ENCODE results near the gene FGFR2. TPM values are rescaled to one million over a fixed set of nuclear protein-coding genes. Genes with fewer than 3 reads are reported as not detected.

The FGFR2 gene
- total and polyA plus RNA-seq, 2 of the 4 experiments (the other 2 are of a cell fraction), result not detected

- H2BK20ac ChIP-seq (ENCODE audit: low read depth, low read length), result no peak overlapping the region
- no peaks in the 10 kb centered on the region for H3K4me1 ChIP-seq (ENCODE audit: control insufficient read depth, insufficient read depth, low read length)
- no peak overlapping the region for H2BK15ac ChIP-seq (ENCODE audit: low read depth, low read length)
- H3K9me1 ChIP-seq (ENCODE audit: insufficient read depth, low read length), result no peaks in the 10 kb centered on the region
- intact Hi-C loops (cut with micrococcal nuclease), result no loop called here
- H4K20me1 ChIP-seq (ENCODE audit: insufficient read depth, low read length), result no peaks in the 10 kb centered on the region
- H3K9me3 ChIP-seq (ENCODE audit: control insufficient read depth, insufficient read depth, low read length), result peaks cover 40% of the 10 kb centered on the region
- H3K18ac ChIP-seq (ENCODE audit: low read depth, low read length), result no peak overlapping the region
- H3K4me3 ChIP-seq (ENCODE audit: insufficient read depth, low read depth, low read length), result no peak overlapping the region
- no peaks in the 10 kb centered on the region for H3K79me1 ChIP-seq (ENCODE audit: low read depth in 1 of 2, low read length in 2 of 2)
- H2AK5ac ChIP-seq (ENCODE audit: low read depth, low read length), result no peak overlapping the region
- no peak overlapping the region for H3K27ac ChIP-seq (ENCODE audit: insufficient read depth, low read length)
- no peak overlapping the region for H3K14ac ChIP-seq (replicated peaks; ENCODE audit: low read depth, low read length)
- dilution Hi-C loops (cut with HindIII; ENCODE audit: low sequenced_read_pairs, unreplicated experiment), result no loop called here
- no peak for ATAC-seq (ENCODE audit: low read depth)
- ChIA-PET POLR2A (ENCODE audit: unreplicated experiment) (no interaction called here), CTCF (no interaction called here)
- H4K8ac ChIP-seq (ENCODE audit: low read depth in 2 of 2, low read length in 2 of 2), result no peak overlapping the region
- H4K91ac ChIP-seq (ENCODE audit: insufficient read depth, low read depth, low read length), result no peak overlapping the region
- no peak overlapping the region for H3K4me2 ChIP-seq (ENCODE audit: low read depth, low read length)
- in situ Hi-C loops (cut with MboI; ENCODE audit: low sequenced_read_pairs), result no loop called here
- no peaks in the 10 kb centered on the region for H3K36me3 ChIP-seq (ENCODE audit: control insufficient read depth, insufficient read depth, low read length)
- H2AFZ ChIP-seq (replicated peaks; ENCODE audit: low read length, poor library complexity), result no peak overlapping the region
- no peaks in the 10 kb centered on the region for H3K27me3 ChIP-seq (ENCODE audit: control insufficient read depth, insufficient read depth, low read length)
- H3K4ac ChIP-seq (ENCODE audit: low read depth, low read length), result no peak overlapping the region
- no peak overlapping the region for H4K5ac ChIP-seq (ENCODE audit: low read depth, low read length)
- H2BK120ac ChIP-seq (ENCODE audit: low read depth, low read length), result no peak overlapping the region
- DNase-seq, result no peak
- BruUV-seq (replicated peaks), result no TSS peak
- TF ChIP-seq NFE2L2 (IDR thresholded peaks at IDR 0.05; ENCODE audit: low read depth, low read length) (no peak), RCOR1 (IDR thresholded peaks at IDR 0.05; ENCODE audit: insufficient replicate concordance, low read length) (no peak)
- TF ChIP-seq, protein P1, sequence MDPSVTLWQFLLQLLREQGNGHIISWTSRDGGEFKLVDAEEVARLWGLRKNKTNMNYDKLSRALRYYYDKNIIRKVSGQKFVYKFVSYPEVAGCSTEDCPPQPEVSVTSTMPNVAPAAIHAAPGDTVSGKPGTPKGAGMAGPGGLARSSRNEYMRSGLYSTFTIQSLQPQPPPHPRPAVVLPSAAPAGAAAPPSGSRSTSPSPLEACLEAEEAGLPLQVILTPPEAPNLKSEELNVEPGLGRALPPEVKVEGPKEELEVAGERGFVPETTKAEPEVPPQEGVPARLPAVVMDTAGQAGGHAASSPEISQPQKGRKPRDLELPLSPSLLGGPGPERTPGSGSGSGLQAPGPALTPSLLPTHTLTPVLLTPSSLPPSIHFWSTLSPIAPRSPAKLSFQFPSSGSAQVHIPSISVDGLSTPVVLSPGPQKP (IDR thresholded peaks at IDR 0.05; ENCODE audit: borderline replicate concordance, low read depth, low read length), result no peak
- no peak overlapping the region for H3K23ac ChIP-seq (ENCODE audit: low read depth, low read length)
- H2BK5ac ChIP-seq (ENCODE audit: low read depth, low read length, poor library complexity, severe bottlenecking), result no peak overlapping the region
- WGBS, 2 experiments (ENCODE audit: extremely low coverage in 2 of 2, insufficient read length in 1 of 2), result 86% methylated on average over 4 of the region's 19 CpGs; no CpG with 5 or more reads in 1 of the 2 experiments
- H3K56ac ChIP-seq (ENCODE audit: extremely low read depth, insufficient read depth, low read length), result no peak overlapping the region
- no peak overlapping the region for H3K9ac ChIP-seq (ENCODE audit: low read depth, low read length)
- no peak overlapping the region for H2AK9ac ChIP-seq (replicated peaks; ENCODE audit: low read depth, low read length, poor library complexity)
These were observed 128.2 kb downstream of the FGFR2 start for GRCh38 chr10:121469797-121470606.

All from IMR-90 (cell line).